Astrocyte (in vitro differentiated cells and primary cell): ENCODE data around the gene IRAK1.

ENCODE experiments used
- CTCF ChIP-seq: IDR thresholded peaks from 2 replicates; pipeline ENCODE4 v1.5.1; 2011; ENCODE audit warnings: low read depth, mild to moderate bottlenecking, inconsistent platforms, low read length, moderate library complexity; ENCODE audit not compliant: insufficient read depth
- EZH2 ChIP-seq: IDR thresholded peaks from 2 replicates; pipeline ENCODE4 v1.6.1; 2012; ENCODE audit warnings: mild to moderate bottlenecking, low read length, inconsistent platforms; ENCODE audit not compliant: insufficient read depth

GRCh38 chrX:154011376-154012335 lies 8.0 kb downstream of the IRAK1 start:
- no peak for TF ChIP-seq CTCF
- TF ChIP-seq EZH2: no peak
